HG03442 (cell line): ENCODE data around the gene DKC1.

Experiments used
- ATAC-seq: cut with Tn5 transposase; IDR thresholded peaks from one replicate; pipeline ENCODE4 v1.9.1; 2021; ENCODE audit warnings: mild to moderate bottlenecking, moderate library complexity; ENCODE audit not compliant: unreplicated experiment

The DKC1 gene

DNA sequence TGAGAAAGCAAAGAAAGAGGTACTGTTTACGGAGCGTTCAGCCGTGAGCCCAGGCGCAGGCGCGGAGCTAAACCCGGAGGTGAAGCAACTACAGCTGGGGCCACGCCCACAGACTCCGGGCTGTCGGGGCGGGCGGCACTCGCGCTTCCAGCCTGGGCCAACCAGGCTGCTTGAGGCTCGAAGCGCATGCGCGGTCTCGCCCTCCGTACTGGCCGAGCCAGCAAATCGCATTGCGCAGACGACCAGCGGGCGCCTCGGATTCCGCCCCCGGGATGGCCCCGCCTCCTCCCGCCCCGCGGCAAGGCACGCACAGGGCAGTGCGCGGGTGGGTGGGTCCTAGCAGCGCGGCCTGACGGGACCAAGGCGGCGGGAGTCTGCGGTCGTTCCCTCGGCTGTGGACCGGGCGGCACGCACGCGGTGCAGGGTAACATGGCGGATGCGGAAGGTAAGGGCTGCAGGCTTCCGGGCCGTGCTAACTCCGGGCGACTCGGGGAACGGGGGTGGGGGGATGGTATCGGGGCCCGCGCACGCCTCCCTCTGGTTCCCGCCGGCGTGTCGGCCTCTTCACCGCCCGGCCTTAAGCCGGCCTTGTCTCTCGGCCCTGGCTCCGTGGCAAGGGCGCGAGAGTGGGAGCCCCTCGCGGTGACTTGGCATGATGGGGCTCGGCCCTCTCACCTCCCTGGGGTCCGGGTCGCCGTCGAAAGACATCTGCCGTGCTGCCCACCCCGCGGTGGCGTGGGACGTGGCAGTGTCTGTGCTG lies at the start of gene DKC1:
TSS of gene DKC1 (plus strand) at position 328 of the 760 bp plus-strand sequence. CDS start at position 430, 102 bp downstream.
- ATAC-seq, result peak; percentile 85

DNA sequence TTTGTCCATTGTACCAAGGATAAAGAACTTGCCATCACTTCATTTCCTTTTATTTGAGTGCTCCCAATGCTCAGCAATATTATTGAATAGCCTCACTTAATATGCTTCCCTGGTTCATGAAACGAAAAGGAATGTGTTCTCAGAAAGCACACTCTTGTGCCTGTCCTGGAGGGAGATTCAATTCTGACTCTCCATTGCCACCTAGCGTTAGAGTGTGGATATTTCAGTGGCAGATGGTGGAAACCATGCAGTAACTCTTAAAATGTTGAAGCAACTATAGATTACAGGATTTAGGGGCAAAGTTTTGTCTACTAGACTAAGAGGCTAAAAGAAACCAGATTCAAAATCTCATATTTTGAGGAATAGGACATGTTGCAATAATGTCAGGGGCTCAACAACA lies 47.7 kb upstream of the DKC1 start:
- no peak for ATAC-seq

DNA sequence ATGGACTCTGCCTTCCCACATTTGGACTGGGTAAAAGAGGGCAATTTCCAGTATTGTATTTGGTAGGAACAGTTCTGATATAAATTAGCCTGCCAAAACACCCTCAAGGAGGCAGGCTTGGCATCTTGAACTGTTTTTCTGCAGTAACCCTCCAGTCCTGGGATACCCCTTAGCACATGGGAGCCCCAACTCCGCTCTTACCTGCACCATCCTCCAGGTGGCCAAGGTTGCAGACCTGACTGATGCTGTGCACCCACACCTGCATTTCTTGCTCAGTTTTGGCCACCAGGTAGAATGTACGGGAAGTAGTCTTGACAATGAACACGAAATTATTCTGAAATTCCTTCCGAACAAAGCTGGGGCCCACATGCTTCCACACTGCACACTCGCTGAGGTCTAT lies 46.8 kb upstream of the DKC1 start:
- ATAC-seq, result no peak

DNA sequence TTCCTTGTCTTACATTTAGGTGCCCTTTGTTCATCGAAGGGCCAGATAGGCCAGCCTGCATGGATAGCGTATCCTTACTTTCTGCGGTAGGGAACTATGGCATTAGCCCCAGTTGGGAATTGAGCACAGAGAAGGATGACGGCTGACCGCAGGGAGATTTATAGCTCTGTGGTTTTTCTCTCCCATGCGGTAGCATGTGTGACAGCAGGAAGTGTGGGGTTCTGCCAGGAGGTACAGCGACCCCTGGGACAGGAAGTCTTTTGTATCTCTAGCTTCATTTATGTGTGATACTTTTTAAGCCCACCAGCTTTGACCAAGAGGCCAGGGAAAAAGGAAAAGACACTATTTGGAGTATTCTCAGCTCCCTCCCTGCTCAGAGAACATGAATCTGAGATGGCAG lies 44.8 kb upstream of the DKC1 start:
- no peak for ATAC-seq

DNA sequence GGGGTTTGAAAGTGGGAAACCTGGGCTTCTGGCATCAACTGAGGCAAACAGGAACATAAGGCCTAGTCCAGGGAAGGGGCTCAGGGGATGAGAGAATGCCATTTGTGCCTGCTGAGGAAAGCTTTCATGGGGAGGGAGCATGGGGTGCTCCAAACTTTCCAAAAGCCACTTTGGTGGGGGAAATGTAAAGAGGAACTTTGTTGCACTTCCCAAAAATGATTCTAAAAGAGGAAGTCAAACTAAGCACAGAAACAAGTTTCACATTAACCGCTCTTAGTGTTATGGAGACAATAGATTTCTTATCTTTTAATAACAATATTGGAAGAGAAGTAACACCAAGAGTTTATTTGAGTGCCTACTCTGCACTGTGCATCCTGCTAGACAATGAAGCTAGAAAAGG lies 44.0 kb upstream of the DKC1 start:
- no peak for ATAC-seq

DNA sequence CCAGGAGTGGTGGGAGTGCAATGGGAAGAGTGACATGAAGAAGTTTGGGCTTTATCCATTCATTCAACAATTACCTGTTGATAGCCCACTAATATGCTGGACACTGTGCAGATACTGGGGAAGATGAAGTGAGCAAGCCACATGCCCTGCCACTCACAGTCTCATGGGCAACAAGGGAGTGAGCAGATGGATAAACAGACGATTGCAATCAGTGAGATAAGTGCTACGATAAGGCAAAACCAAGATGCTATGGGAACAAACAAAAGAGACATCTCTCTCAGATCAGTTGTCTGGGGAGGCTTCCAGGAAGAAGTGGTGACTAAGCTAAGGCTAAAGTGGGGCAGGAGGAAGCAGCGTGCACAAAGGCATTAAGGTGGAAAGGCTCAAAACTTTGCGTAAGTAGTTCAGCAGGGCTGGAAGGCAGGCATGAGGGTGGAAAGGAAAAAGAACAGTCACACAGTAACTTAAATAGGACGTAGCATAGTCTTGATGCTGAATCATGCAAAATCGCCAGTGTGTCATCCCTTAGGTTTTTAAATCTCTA lies 43.5 kb upstream of the DKC1 start:
- no peak for ATAC-seq

DNA sequence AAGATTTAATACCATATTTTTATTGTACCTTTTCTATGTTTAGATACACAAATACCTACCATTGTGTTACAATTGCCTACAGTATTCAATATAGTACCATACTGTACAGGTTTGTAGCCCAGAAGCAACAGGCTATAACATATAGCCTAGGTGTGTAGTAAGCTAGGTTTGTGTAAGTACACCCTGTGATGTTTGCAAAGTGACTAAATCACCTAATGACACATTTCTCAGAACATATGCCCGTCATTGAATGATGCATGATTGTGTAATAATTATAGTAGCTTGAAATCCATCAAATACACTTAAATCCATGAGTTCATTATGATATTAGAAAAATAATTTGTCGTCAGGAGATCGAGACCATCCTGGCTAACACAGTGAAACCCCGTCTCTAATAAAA lies 42.6 kb upstream of the DKC1 start:
- ATAC-seq, result no peak

DNA sequence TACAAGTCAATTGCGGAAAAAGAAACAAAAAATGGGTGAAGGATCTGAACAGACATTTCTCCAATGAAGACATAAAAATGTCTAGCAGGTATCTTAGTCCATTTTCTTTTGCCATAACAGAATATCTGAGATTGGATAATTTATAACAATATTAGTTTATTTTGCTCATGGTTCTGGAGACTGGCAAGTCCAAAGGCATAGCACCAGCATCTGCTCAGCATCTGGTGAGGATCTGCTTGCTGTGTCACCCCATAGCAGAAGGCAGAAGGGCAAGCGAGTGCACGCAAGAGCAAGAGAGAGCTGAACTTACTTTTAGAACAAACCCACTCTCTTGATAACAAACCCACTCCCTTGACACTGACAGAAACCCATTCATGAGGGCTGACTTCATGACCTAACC lies 41.5 kb upstream of the DKC1 start:
- no peak for ATAC-seq

DNA sequence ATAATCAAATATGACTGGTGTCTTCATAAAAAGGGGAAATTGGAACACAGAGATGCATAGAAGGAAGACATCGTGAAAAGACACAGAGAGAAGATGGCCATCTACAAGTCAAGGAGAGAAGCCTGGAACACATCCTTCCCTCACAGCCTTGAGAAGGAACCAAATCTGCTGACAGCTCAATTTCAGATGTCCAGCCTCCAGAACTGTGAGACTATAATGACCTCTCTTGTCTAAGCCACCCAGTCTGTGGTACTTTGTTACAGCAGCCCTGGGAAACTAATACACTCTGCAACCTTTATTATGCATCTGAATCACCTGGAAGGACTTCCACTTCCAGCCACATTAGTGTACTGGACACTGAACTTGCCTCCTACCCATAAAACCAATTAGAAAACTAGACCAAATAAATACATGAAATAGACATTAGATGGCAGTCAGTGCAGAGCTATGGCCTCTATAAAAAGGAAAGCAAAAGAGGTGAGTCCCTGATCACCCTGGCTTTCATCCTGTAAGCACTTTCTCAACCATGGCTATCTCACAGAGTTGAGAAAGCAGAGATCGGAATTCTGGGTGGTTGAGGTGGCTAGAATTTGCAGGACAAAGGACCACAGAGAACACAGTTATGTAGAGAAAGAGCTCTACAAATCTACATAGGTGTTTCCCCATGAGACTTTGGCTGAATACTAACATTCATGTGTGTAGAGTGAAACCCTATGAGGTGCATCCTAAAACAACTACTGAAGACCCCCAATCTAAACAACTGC lies 37.5 kb upstream of the DKC1 start:
- no peak for ATAC-seq

DNA sequence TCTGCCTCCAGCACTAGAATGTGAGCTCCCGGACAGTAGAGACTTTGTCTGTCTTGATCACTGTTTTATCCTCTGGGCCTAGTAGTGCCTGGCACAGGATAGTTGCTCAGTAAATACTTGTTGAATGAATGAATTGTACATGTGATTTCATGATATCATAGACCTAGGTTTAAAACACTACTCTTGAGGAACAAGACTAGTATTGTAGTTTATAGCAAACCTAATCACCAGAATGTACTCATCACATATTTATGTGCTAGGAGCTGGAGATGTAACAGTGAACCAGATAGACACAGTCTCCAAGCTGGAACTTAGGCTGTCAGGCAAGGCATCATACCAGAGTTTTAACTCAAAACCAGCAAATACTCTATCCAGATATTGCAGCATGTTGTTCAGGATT lies 35.2 kb upstream of the DKC1 start:
- ATAC-seq, result no peak

DNA sequence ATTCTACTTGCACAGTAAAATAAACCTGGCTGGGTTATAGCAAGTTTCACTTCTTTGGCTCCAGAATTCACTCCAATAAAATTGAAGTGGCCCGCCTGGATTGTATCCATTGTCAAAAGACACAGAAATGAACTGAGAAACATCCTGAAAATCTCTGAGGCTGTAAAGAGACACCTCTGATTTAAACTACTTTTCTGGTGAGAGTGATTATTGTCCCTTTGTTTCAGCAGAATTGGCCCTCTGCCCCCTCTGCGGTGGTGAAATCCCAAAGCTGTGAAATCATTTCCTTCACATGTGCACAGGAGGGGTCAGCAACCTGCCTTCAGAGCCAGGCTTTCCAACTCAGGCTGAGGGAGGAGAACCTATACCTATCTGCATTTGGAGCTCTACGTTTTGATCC lies 34.8 kb upstream of the DKC1 start:
- ATAC-seq, result no peak

DNA sequence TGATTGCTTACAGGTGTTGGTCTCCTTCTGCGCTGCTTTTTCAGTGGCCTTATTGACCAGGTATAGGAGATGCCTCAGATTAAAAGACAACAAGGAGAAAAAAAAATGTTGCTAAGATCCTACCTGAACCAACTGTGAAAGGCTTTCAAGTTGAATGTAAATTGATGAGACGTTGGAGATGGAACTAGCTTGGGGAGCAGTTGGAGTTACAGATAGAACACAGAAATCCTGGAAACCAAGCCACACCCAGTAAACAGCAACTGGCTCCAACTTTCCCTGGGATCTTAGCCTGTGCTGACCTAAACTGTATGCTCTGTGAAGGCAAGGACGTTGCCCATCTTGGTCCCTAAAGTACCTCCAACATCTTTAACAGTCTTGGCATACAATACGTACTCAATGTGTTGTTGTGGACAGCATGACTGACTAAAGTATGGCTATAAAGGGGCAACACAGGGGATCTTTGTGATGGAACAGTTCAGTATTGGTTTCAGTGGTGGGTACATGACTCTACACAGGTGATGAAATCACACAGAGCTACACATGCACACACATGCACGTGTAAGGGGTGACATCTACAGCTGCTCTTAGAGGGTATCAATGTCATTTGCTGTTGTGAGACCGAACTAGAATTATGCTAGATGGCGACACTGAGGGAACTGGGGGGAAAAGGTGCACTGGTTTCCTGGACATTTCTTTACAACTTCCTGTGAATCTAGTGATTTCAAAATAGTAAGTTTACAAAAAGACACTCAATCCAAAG lies 34.1 kb upstream of the DKC1 start:
- ATAC-seq, result no peak

DNA sequence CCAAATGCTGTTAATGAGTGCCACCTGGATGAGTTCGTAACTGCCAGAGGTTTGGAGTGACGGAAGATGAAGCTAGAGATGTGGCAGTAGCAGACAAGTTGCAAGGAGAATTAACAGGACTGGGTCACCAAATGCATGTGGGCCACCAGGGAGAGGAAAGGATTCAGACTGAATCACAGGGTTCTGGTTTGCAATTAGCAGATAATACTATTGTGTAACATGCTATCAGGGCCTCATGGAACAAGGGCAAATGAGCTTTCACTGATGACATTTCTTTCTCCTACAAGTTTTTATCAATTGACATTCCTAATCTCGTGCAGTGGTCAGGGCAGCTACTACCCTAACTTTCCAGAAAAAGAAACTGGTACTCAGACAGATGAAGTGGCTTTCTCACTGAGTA lies 33.2 kb upstream of the DKC1 start:
- ATAC-seq, result no peak

DNA sequence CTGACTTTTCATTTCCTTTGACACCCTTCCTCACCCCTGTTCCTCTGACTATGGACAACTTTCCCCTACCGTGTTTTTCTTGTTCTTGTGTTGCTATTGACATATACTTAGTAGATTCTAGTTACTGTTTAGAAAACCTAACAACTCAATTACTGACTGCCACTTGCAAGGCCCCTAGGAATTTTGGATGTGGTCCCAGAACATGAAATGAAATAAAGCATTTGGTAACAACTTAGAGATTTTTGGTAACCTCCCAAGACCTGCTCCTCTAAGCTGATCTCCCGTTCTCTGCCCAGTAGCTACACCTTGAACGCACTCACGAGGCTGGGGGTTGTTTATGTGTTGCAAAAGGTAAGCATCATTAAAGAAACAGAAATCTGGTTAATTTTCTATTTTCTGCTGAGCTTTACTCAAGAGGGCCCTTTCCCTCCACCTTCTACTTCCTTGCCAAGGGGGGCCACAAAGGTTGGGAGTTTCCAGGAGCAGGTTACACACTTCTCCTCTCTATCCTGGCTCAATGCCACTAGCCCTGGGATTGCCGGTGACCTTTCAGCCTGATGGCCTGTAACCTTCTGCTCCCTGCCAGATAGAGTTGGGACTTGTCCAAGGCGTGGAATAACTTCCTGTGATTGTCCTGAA lies 32.3 kb upstream of the DKC1 start:
- ATAC-seq, result no peak

DNA sequence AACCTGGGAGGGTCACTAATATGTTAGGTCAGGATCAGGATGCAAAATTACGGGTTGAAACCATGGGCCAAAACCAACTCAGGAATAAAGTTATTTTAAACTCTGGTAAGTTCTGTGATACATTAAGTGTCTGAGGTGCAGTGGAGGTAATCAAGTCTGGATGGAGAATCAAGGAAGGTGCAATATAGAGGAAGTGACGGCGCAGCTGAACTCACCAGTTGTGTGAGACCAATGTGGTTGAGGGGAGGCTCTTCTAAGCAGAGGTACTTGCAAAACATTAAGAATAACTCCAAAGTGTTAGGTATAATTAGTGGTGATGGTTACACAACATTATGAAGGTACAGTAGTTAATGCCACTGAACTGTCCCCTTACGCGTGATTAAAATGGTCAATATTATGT lies 31.5 kb upstream of the DKC1 start:
- no peak for ATAC-seq

DNA sequence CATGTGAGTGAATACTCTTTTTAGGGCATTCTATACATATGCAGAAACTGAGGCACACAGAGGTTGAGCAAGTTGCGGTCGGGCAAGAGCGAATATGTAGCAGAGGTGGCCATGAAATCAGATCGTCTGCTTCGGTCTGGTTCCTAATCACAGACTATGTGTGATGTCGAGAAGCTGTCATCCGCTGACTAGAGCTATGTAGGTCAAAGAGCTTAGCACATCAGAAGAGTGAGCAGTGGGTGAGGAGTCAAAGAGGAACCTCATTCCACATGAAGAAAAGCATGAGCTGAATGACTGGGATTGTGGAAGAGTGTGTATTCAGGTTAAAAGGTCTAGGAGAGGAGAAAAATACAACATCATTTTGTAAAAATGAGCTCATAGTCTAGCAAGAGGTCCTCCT lies 30.8 kb upstream of the DKC1 start:
- ATAC-seq, result no peak

DNA sequence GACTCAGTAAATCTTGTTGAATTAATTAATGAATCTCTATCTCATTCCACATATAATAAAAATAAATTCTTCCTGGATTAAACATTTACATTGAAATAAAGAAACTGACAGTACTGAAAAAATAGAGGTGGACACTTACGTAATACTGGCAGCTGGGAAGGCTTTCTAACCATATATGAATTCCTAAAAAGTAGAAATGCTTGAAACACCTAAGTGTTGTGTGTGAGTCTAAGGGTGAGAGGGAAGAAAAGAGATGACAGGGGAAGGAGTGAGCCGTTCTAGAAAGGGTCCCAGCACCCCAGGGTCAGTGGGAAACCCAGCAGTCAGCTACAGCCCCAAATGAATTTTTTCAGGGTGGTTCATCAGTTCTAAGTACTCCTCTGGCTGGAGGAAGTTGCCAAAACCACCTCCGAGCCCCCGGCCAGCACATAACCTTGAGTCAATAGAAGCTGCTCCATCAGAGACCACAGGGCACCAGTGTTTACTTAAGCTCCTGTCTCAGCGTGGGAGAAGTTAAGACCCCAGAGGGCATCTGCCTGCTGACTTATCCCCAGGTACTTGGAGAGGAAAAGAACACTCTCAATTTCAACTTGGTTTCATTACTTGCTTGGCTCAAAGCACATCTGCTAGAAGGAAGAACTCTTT lies 30.1 kb upstream of the DKC1 start:
- ATAC-seq, result no peak

DNA sequence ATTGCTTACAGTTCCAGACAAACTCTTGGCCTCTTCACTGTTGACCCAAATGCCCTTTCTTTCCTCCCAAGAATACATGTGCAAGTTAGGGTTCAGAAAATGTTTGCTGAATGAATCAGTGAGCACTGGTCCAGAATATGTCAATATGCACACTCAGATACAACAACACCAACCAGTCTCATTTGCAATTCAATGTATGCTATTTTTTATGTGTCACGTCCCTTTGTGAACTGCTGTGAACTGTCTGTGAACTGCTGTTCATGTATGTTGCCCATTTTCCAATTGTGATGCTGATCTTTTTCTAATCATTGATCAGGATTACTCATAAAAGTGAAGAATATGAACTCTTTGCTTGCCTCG lies 29.6 kb upstream of the DKC1 start:
- ATAC-seq, result no peak

DNA sequence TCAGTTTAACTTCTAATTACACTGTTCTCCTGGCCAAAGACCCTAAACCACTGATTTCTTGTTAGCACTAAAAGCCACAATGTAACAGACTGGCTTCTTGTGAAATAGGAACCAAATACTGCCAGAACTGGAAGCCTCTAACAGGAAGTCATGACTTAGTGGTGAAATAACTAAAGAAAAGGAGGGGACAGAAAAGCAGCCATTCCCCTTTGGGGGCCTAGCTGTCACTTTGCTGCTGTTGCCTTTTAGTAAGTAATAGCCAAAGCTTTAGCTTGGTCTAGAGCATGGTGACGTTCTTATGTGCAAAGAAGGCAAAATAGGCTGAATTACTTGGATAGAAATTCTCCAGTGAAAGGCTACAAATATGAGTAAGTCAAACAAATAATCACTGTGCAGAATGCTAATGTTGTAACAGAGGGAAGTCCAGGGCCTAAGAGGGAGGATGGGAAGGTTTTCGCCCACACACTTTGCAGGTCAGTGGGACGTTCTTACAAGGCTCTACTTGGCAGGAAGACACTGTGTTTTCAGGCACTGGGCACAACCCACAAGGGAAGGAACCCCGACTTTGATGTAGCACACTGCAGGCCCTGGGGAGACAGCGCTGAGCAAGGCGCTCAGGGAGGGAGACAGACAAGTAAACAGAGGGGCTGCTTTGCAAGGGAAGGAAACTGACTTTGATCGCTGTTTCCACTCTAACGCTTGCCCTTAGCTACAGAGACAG lies 28.4 kb upstream of the DKC1 start:
- no peak for ATAC-seq
